Ascending aorta (tissue), 2 donors: Measurements from ENCODE around the gene NR2F1-AS1. TPM values are rescaled to one million over a fixed set of nuclear protein-coding genes. Genes with fewer than 3 reads are reported as not detected.

Experiments used
- DNase-seq, 2 donors: peaks; one replicate each; pipeline ENCODE4 v3.0.0-alpha.2; 2019; ENCODE audit warnings: low spot score in 2 of 2
- H3K27ac ChIP-seq, 2 donors: fragments of 200-600 bp; sonication (generic); one replicate each; pipeline ENCODE4 v1.5.1; 2016 to 2017; ENCODE audit warnings: mild to moderate bottlenecking in 1 of 2
- H3K27me3 ChIP-seq: fragments of 200-600 bp; sonication (generic); one replicate; pipeline ENCODE4 v1.5.1; 2017
- H3K36me3 ChIP-seq, 2 donors: fragments of 200-600 bp; sonication (generic); one replicate each; pipeline ENCODE4 v1.5.1; 2016
- H3K4me1 ChIP-seq, 2 donors: fragments of 200-600 bp; sonication (generic); one replicate each; pipeline ENCODE4 v1.5.1; 2016 to 2017; ENCODE audit warnings: mild to moderate bottlenecking in 1 of 2
- H3K4me3 ChIP-seq, 2 donors: fragments of 200-600 bp; sonication (generic); one replicate each; pipeline ENCODE4 v1.5.1; 2016 to 2017; ENCODE audit warnings: mild to moderate bottlenecking in 1 of 2
- H3K9me3 ChIP-seq, 2 donors: fragments of 200-600 bp; sonication (generic); one replicate each; pipeline ENCODE4 v1.5.1; 2016
- CTCF ChIP-seq, 3 experiments: fragments of 200-600 bp in 2 of 3; fragments of 450-650 bp in 1 of 3; sonication (generic) in 2 of 3; IDR thresholded peaks; one replicate each; pipeline ENCODE4 v1.5.1; 2016 to 2019; ENCODE audit warnings: antibody characterized with exemption in 3 of 3, mild to moderate bottlenecking in 1 of 3, moderate library complexity in 1 of 3
- intact Hi-C: fragments of 100-400 bp; cut with DNase I; formaldehyde crosslinking; loops from one replicate; pipeline ENCODE4 v1.15.1; 2023
- total RNA-seq: library from RNA; depleted of rRNA; stranded (reverse); fragments of >200 nt; gene quantifications from one replicate; pipeline ENCODE4 v1.1.0, GENCODE V29; 2016

Gene NR2F1-AS1
- total RNA-seq, 1 donor from 2014 or later: 0.85 TPM

GRCh38 chr5:93385655-93386054, 195.4 kb downstream of the NR2F1-AS1 start:
- no peak for TF ChIP-seq CTCF (IDR thresholded peaks at IDR 0.05)
- no peak for DNase-seq
- Histone ChIP-seq H3K9me3 (no peaks in the 10 kb centered on the region), H3K4me1 (no peaks in the 10 kb centered on the region), H3K4me3 (no peak overlapping the region), H3K36me3 (no peaks in the 10 kb centered on the region), H3K27ac (no peak overlapping the region), H3K27me3 (no peaks in the 10 kb centered on the region)
- intact Hi-C loops: no loop called here

- intact Hi-C loops: no loop called here
- Histone ChIP-seq H3K27me3 (no peaks in the 10 kb centered on the region), H3K4me1 (no peaks in the 10 kb centered on the region), H3K36me3 (no peaks in the 10 kb centered on the region), H3K9me3 (no peaks in the 10 kb centered on the region), H3K4me3 (no peak overlapping the region), H3K27ac (no peak overlapping the region)
- no peak for DNase-seq
- TF ChIP-seq CTCF (IDR thresholded peaks at IDR 0.05): no peak
Observed at GRCh38 chr5:93384995-93385394, 196.0 kb downstream of the NR2F1-AS1 start.

GRCh38 chr5:93384026-93384425, 197.0 kb downstream of the NR2F1-AS1 start:
- no peak overlapping the region for H3K4me3 ChIP-seq
- intact Hi-C loops: no loop called here
- H3K4me1 ChIP-seq: no peaks in the 10 kb centered on the region
- no peaks in the 10 kb centered on the region for H3K36me3 ChIP-seq
- no peaks in the 10 kb centered on the region for H3K27me3 ChIP-seq
- no peaks in the 10 kb centered on the region for H3K9me3 ChIP-seq
- no peak for DNase-seq
- no peak for TF ChIP-seq CTCF (IDR thresholded peaks at IDR 0.05)
- H3K27ac ChIP-seq: no peak overlapping the region

- no peak for DNase-seq
- H3K36me3 ChIP-seq: no peaks in the 10 kb centered on the region
- no peaks in the 10 kb centered on the region for H3K4me1 ChIP-seq
- H3K9me3 ChIP-seq: no peaks in the 10 kb centered on the region
- H3K27ac ChIP-seq: no peak overlapping the region
- H3K27me3 ChIP-seq: no peaks in the 10 kb centered on the region
- no peak for TF ChIP-seq CTCF (IDR thresholded peaks at IDR 0.05)
- H3K4me3 ChIP-seq: no peak overlapping the region
- intact Hi-C loops: no loop called here
Observed at GRCh38 chr5:93382188-93382825, 198.7 kb downstream of the NR2F1-AS1 start.

- no peaks in the 10 kb centered on the region for H3K9me3 ChIP-seq
- intact Hi-C loops: no loop called here
- no peak for TF ChIP-seq CTCF (IDR thresholded peaks at IDR 0.05)
- H3K27me3 ChIP-seq: no peaks in the 10 kb centered on the region
- H3K4me1 ChIP-seq: no peaks in the 10 kb centered on the region
- H3K4me3 ChIP-seq: no peak overlapping the region
- no peak overlapping the region for H3K27ac ChIP-seq
- no peak for DNase-seq
- no peaks in the 10 kb centered on the region for H3K36me3 ChIP-seq
Observed at GRCh38 chr5:93381057-93381456, 200.0 kb downstream of the NR2F1-AS1 start.

GRCh38 chr5:93378073-93378472, 202.9 kb downstream of the NR2F1-AS1 start:
- TF ChIP-seq CTCF (IDR thresholded peaks at IDR 0.05): no peak
- no peak overlapping the region for H3K4me3 ChIP-seq
- H3K27ac ChIP-seq: no peak overlapping the region
- no peaks in the 10 kb centered on the region for H3K36me3 ChIP-seq
- no peak for DNase-seq
- intact Hi-C loops: no loop called here
- H3K27me3 ChIP-seq: no peaks in the 10 kb centered on the region
- no peaks in the 10 kb centered on the region for H3K4me1 ChIP-seq
- H3K9me3 ChIP-seq: no peaks in the 10 kb centered on the region
